DND-41 (cell line): ENCODE data around the gene PGLYRP1.
A peak's percentile ranks its signal among the peaks of the same experiment; 100 is the strongest.

ENCODE experiments used
- ATAC-seq: fragments of 200-7000 bp; cut with Tn5 transposase; 3 replicates; pipeline ENCODE4 v1.9.1; 2021; ENCODE audit warnings: low read depth; ENCODE audit not compliant: insufficient read depth
- DNase-seq: peaks from one replicate; pipeline ENCODE4 v3.0.0-alpha.2; 2020
- H2AFZ ChIP-seq: 2 replicates; pipeline ENCODE4 v1.6.0; 2012; ENCODE audit warnings: low read depth, low read length
- H3K27ac ChIP-seq: 2 replicates; pipeline ENCODE4 v1.5.1; 2012; ENCODE audit warnings: low read length, inconsistent platforms
- H3K27me3 ChIP-seq: fragments of 200-600 bp; sonication (generic); 2 replicates; pipeline ENCODE4 v1.6.0; 2012; ENCODE audit warnings: low read length, mild to moderate bottlenecking, inconsistent platforms; ENCODE audit not compliant: insufficient read depth, poor library complexity
- H3K36me3 ChIP-seq: 2 replicates; pipeline ENCODE4 v1.5.1; 2012; ENCODE audit warnings: low read length, inconsistent platforms; ENCODE audit not compliant: insufficient read depth
- H3K4me1 ChIP-seq: 2 replicates; pipeline ENCODE4 v1.5.1; 2012; ENCODE audit warnings: mild to moderate bottlenecking, low read length; ENCODE audit not compliant: insufficient read depth
- H3K4me2 ChIP-seq: 2 replicates; pipeline ENCODE4 v1.6.0; 2012; ENCODE audit warnings: mild to moderate bottlenecking, moderate library complexity, low read length, inconsistent platforms; ENCODE audit not compliant: insufficient read depth
- H3K4me3 ChIP-seq, 2 experiments: fragments of 200-600 bp in 1 of 2; shearing (Covaris generic) in 1 of 2; 2 replicates each; pipeline ENCODE4 v1.5.1; 2012 to 2016; ENCODE audit warnings: inconsistent platforms in 2 of 2, low read length in 2 of 2, mild to moderate bottlenecking in 2 of 2, low read depth in 1 of 2, moderate library complexity in 1 of 2
- H3K79me2 ChIP-seq: 2 replicates; pipeline ENCODE4 v1.6.0; 2012; ENCODE audit warnings: low read length, inconsistent platforms; ENCODE audit not compliant: insufficient read depth
- H3K9ac ChIP-seq: 2 replicates; pipeline ENCODE4 v1.6.0; 2012; ENCODE audit warnings: low read depth, mild to moderate bottlenecking, inconsistent platforms, low read length, moderate library complexity
- H3K9me3 ChIP-seq: 2 replicates; pipeline ENCODE4 v1.5.1; 2012; ENCODE audit warnings: low read length, moderate library complexity, mild to moderate bottlenecking, inconsistent platforms; ENCODE audit not compliant: insufficient read depth, severe bottlenecking
- H4K20me1 ChIP-seq: 2 replicates; pipeline ENCODE4 v1.6.0; 2012; ENCODE audit warnings: low read length; ENCODE audit not compliant: insufficient read depth
- EZH2 ChIP-seq: IDR thresholded peaks from 3 replicates; pipeline ENCODE4 v1.6.1; 2012; ENCODE audit warnings: borderline replicate concordance, low read depth, mild to moderate bottlenecking, moderate library complexity, low read length, inconsistent platforms; ENCODE audit not compliant: severe bottlenecking
- TF ChIP-seq, protein P1 (sequence below): IDR thresholded peaks from 2 replicates; pipeline ENCODE4 v1.5.1; 2012; ENCODE audit warnings: borderline replicate concordance, low read length, moderate library complexity, mild to moderate bottlenecking; ENCODE audit not compliant: poor library complexity, severe bottlenecking; ENCODE audit errors: extremely low read depth

The PGLYRP1 gene

DNA sequence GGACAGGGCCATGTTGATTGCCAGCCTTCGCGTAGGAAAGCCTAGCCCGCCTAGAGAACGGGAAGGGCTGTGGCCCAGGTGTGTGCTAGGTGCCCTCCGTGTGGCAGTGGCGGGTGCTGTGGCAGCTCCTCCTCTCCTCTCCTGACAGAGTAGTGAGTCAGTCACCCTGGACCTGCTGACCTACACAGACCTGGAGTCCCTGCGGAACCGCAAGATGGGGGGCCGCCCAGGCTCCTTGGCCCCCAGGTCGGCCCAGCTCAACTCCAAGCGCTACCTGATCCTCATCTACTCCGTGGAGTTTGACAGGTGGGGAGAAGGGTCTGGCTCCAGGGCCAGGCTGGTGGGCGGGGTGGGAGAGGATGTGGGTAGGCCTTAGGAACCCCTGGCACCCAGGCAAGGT lies 16.4 kb downstream of the PGLYRP1 start:
- DNase-seq, result no peak
- no peaks in the 10 kb centered on the region for H3K4me1 ChIP-seq

DNA sequence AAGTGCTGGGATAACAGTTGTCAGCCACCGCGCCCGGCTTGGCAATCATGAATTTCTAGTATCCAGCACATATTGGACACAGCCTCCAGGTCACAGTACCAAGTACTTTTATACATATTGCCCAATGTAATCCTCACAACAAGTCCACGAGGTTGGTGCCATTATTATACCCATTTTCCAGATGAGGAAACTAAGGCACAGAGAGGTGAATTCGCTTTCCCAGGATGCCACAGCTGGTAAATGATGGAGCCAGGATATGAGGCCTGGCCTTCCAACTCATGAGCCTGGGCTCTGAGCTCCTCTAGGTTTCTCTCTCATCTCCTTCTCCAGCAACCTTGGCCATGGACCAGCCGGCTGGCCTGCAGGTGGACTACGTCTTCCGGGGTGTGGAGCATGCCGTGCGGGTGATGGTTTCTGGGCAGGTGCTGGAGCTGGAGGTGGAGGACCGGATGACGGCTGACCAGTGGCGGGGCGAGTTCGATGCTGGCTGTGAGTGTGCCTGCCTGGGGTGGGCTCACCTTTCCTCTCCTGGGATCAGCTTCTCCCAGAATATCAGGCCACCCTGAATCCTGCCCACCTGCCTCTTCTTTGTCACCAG lies 20.1 kb downstream of the PGLYRP1 start:
- Histone ChIP-seq H3K4me3 (no peak overlapping the region), H3K9ac (no peak overlapping the region), H3K36me3 (peaks cover 24% of the 10 kb centered on the region), H3K27me3 (no peaks in the 10 kb centered on the region), H2AFZ (no peak overlapping the region), H3K4me1 (no peaks in the 10 kb centered on the region; the same call in 1 of the 2 replicates), H3K4me2 (no peak overlapping the region), H3K27ac (no peak overlapping the region), H3K9me3 (no peaks in the 10 kb centered on the region), H3K79me2 (peaks cover 12% of the 10 kb centered on the region), H4K20me1 (peaks cover 10% of the 10 kb centered on the region)
- no peak for TF ChIP-seq EZH2
- TF ChIP-seq, protein P1, sequence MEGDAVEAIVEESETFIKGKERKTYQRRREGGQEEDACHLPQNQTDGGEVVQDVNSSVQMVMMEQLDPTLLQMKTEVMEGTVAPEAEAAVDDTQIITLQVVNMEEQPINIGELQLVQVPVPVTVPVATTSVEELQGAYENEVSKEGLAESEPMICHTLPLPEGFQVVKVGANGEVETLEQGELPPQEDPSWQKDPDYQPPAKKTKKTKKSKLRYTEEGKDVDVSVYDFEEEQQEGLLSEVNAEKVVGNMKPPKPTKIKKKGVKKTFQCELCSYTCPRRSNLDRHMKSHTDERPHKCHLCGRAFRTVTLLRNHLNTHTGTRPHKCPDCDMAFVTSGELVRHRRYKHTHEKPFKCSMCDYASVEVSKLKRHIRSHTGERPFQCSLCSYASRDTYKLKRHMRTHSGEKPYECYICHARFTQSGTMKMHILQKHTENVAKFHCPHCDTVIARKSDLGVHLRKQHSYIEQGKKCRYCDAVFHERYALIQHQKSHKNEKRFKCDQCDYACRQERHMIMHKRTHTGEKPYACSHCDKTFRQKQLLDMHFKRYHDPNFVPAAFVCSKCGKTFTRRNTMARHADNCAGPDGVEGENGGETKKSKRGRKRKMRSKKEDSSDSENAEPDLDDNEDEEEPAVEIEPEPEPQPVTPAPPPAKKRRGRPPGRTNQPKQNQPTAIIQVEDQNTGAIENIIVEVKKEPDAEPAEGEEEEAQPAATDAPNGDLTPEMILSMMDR, result no peak
- ATAC-seq, result no peak
- no peak for DNase-seq

More for the DNA sequence above, 16.4 kb downstream of the PGLYRP1 start:
- Histone ChIP-seq H3K27ac (no peak overlapping the region), H4K20me1 (peaks cover 15% of the 10 kb centered on the region), H3K4me3 (no peak overlapping the region), H3K9ac (no peak overlapping the region), H3K9me3 (no peaks in the 10 kb centered on the region), H3K79me2 (no peaks in the 10 kb centered on the region), H3K27me3 (no peaks in the 10 kb centered on the region), H3K36me3 (peaks cover 42% of the 10 kb centered on the region), H2AFZ (no peak overlapping the region), H3K4me2 (no peak overlapping the region)
- no peak for ATAC-seq
- TF ChIP-seq, protein P1, result no peak
- TF ChIP-seq EZH2, result no peak

DNA sequence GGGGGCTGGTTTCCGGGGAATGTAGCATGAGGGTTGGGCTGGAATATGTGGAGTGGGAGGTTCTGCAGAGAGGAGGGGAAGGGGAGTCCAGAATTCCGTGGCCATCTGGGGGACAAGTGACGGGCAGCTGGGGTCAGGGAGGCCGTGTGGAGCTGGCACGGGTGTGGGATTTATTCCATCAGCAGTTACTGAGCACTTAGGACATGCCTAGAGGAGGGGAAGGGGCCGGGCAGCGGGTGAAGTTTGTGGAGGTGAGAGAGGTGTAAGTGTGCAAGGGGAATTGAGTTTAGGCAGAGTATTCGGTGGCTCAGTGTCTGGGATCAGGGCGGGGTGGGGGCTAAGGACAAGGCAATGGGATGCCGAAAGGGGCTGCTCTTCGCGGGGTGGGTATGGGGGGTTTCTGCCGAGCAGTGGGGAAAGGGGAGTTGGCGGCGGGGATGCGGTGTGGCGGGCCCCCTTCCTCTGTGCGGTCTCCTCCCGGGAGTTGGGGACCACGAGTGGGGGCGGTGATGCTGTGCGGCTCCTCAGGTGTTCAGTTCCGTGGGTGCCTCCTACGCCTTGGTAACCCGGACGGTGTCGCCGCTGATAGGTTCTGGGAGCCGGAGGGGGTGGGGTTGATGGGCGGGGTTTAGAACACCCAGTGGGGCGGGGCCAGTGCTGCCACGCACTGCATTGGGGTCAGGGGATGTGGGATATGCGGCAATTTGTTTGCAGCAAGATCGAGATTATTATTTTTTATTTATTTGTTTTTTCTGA lies 22.2 kb downstream of the PGLYRP1 start:
- ATAC-seq (no peak; the same call in 2 of the 3 replicates), DNase-seq (peak; percentile 14)
- Histone ChIP-seq H3K9me3 (no peaks in the 10 kb centered on the region), H3K9ac (no peak overlapping the region), H3K4me3 (no peak overlapping the region), H3K4me2 (no peak overlapping the region), H3K27me3 (no peaks in the 10 kb centered on the region), H3K79me2 (peaks cover 27% of the 10 kb centered on the region), H3K27ac (no peak overlapping the region), H3K36me3 (peaks cover 20% of the 10 kb centered on the region), H3K4me1 (peaks cover 14% of the 10 kb centered on the region), H2AFZ (no peak overlapping the region), H4K20me1 (peaks cover 6% of the 10 kb centered on the region; the same call in 1 of the 2 replicates)
- TF ChIP-seq EZH2, result no peak
- TF ChIP-seq, protein P1, result no peak
